Vagina (tissue), 2 donors: Measurements from ENCODE around the gene ZNF547.

Experiments used
- POLR2A ChIP-seq, 2 donors: fragments of 450-650 bp; IDR thresholded peaks; one replicate each; pipeline ENCODE4 v1.6.1; 2017; ENCODE audit warnings: antibody characterized with exemption in 2 of 2, mild to moderate bottlenecking in 2 of 2, moderate library complexity in 2 of 2
- POLR2AphosphoS5 ChIP-seq, 2 donors: sonication (generic); formaldehyde crosslinking; IDR thresholded peaks; one replicate each; pipeline ENCODE4 v1.9.0; 2017; ENCODE audit warnings: antibody characterized with exemption in 2 of 2, mild to moderate bottlenecking in 2 of 2, low read depth in 1 of 2; ENCODE audit not compliant: insufficient read depth in 1 of 2
- TF ChIP-seq, protein P1 (sequence below), 3 experiments: fragments of 450-650 bp in 2 of 3; fragments of 200-600 bp in 1 of 3; sonication (generic) in 1 of 3; IDR thresholded peaks; one replicate each; pipeline ENCODE4 v1.5.1; 2017 to 2019; ENCODE audit warnings: antibody characterized with exemption in 3 of 3, mild to moderate bottlenecking in 2 of 3, moderate library complexity in 2 of 3

DNA sequence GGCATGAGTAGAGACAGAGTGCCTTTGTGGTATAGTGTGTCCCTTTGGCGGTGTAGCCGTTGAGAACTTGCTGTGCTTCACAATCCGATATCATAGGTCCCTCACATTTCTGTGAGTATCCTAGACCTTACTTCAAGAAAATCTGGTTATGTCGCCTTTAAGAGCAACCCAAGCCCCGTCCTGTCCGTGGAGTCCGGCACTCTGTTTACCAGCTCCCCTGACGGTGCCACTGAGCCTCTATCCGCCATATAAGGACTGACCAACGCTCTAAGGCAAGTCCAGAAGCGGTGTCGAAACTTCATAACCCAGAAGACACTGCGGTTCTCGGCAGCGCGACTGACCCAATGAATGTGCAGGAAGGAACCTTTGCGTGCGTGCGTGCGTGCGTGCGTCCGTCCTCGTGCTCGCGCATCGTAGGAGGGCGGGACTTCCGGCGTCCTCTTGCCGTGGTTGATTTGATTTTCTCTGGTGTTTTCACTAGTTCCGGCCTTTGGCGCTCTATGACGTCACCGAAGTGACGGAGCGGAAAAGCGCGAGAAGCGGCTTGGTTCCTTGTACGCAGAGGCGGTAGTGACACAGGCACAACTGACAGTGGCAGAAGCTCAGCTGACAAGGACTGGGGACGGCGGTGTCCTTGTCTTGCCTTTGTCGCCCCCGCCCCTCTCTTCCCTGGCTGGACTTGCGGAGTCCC, at the start of gene ZNF547, which contains the start of gene TRAPPC2B:
- TF ChIP-seq POLR2AphosphoS5 (IDR thresholded peaks at IDR 0.05; ENCODE audit: insufficient read depth in 1 of 2, low read depth in 1 of 2), result peak; percentile 88 to 98
- TF ChIP-seq, protein P1, sequence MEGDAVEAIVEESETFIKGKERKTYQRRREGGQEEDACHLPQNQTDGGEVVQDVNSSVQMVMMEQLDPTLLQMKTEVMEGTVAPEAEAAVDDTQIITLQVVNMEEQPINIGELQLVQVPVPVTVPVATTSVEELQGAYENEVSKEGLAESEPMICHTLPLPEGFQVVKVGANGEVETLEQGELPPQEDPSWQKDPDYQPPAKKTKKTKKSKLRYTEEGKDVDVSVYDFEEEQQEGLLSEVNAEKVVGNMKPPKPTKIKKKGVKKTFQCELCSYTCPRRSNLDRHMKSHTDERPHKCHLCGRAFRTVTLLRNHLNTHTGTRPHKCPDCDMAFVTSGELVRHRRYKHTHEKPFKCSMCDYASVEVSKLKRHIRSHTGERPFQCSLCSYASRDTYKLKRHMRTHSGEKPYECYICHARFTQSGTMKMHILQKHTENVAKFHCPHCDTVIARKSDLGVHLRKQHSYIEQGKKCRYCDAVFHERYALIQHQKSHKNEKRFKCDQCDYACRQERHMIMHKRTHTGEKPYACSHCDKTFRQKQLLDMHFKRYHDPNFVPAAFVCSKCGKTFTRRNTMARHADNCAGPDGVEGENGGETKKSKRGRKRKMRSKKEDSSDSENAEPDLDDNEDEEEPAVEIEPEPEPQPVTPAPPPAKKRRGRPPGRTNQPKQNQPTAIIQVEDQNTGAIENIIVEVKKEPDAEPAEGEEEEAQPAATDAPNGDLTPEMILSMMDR (IDR thresholded peaks at IDR 0.05), result no peak
- TF ChIP-seq POLR2A (IDR thresholded peaks at IDR 0.05), result peak in 1 of 2 donors; percentile 31
